ENCODE measurements around the gene RIC3.

The RIC3 gene

DNA sequence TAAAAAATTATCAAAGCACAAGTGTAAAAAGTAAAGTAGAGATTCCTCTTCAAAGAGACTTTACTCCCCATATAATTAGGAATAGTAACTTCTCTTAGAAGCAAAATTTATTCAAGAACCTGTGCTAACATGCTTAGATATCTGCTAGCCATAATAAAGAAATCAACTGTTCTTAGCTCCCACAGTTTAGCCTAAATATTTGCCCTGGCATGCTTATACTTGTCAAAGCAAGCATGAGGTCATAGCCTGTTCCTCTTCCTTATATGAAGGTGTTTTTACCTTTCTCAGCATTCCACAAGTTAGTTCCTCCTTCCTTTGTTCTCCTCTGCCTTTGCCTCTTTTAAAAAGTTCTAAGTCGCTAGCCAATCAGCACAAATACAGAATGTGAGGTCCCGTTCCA, 30.3 kb downstream of the RIC3 start:
- no peak for ATAC-seq
- no peak for TF ChIP-seq OSR1 (CRISPR knock-in tag; IDR thresholded peaks at IDR 0.05)
- TF ChIP-seq ISL1 (CRISPR knock-in tag; IDR thresholded peaks at IDR 0.05): no peak
- no peak for TF ChIP-seq POU6F1 (CRISPR knock-in tag; IDR thresholded peaks at IDR 0.05; ENCODE audit: borderline replicate concordance, low read depth)
- TF ChIP-seq ESRRG (CRISPR knock-in tag; IDR thresholded peaks at IDR 0.05): no peak

GRCh38 chr11:8127447-8127846, 41.4 kb downstream of the RIC3 start:
- TF ChIP-seq ESRRG (CRISPR knock-in tag; IDR thresholded peaks at IDR 0.05) (no peak), ISL1 (CRISPR knock-in tag; IDR thresholded peaks at IDR 0.05) (no peak), ZFP3 (CRISPR knock-in tag; IDR thresholded peaks at IDR 0.05) (no peak), CREB5 (CRISPR knock-in tag; IDR thresholded peaks at IDR 0.05; ENCODE audit: low read depth) (no peak), ZC3H10 (CRISPR knock-in tag; IDR thresholded peaks at IDR 0.05) (no peak), PPARA (CRISPR knock-in tag; IDR thresholded peaks at IDR 0.05; ENCODE audit: borderline replicate concordance) (no peak), PATZ1 (CRISPR knock-in tag; IDR thresholded peaks at IDR 0.05; ENCODE audit: borderline replicate concordance) (no peak), TCF4 (CRISPR knock-in tag; IDR thresholded peaks at IDR 0.05; ENCODE audit: borderline replicate concordance) (no peak), SNAI2 (CRISPR knock-in tag; IDR thresholded peaks at IDR 0.05) (no peak), BACH2 (CRISPR knock-in tag; IDR thresholded peaks at IDR 0.05; ENCODE audit: borderline replicate concordance) (no peak), ARNTL (CRISPR knock-in tag; IDR thresholded peaks at IDR 0.05; ENCODE audit: borderline replicate concordance, low read depth) (no peak), OSR1 (CRISPR knock-in tag; IDR thresholded peaks at IDR 0.05) (no peak), CSDC2 (CRISPR knock-in tag; IDR thresholded peaks at IDR 0.05) (no peak), ZNF565 (CRISPR knock-in tag; conservative IDR thresholded peaks at IDR 0.05; ENCODE audit: low read depth) (no peak), ZNF70 (CRISPR knock-in tag; IDR thresholded peaks at IDR 0.05) (no peak), ZNF8 (CRISPR knock-in tag; IDR thresholded peaks at IDR 0.05) (no peak), ZFP30 (CRISPR knock-in tag; IDR thresholded peaks at IDR 0.05) (no peak), TOX (CRISPR knock-in tag; IDR thresholded peaks at IDR 0.05; ENCODE audit: borderline replicate concordance) (no peak)
- TF ChIP-seq, protein P1, sequence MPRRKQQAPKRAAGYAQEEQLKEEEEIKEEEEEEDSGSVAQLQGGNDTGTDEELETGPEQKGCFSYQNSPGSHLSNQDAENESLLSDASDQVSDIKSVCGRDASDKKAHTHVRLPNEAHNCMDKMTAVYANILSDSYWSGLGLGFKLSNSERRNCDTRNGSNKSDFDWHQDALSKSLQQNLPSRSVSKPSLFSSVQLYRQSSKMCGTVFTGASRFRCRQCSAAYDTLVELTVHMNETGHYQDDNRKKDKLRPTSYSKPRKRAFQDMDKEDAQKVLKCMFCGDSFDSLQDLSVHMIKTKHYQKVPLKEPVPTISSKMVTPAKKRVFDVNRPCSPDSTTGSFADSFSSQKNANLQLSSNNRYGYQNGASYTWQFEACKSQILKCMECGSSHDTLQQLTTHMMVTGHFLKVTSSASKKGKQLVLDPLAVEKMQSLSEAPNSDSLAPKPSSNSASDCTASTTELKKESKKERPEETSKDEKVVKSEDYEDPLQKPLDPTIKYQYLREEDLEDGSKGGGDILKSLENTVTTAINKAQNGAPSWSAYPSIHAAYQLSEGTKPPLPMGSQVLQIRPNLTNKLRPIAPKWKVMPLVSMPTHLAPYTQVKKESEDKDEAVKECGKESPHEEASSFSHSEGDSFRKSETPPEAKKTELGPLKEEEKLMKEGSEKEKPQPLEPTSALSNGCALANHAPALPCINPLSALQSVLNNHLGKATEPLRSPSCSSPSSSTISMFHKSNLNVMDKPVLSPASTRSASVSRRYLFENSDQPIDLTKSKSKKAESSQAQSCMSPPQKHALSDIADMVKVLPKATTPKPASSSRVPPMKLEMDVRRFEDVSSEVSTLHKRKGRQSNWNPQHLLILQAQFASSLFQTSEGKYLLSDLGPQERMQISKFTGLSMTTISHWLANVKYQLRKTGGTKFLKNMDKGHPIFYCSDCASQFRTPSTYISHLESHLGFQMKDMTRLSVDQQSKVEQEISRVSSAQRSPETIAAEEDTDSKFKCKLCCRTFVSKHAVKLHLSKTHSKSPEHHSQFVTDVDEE (CRISPR knock-in tag; IDR thresholded peaks at IDR 0.05): no peak
- ATAC-seq: no peak

DNA sequence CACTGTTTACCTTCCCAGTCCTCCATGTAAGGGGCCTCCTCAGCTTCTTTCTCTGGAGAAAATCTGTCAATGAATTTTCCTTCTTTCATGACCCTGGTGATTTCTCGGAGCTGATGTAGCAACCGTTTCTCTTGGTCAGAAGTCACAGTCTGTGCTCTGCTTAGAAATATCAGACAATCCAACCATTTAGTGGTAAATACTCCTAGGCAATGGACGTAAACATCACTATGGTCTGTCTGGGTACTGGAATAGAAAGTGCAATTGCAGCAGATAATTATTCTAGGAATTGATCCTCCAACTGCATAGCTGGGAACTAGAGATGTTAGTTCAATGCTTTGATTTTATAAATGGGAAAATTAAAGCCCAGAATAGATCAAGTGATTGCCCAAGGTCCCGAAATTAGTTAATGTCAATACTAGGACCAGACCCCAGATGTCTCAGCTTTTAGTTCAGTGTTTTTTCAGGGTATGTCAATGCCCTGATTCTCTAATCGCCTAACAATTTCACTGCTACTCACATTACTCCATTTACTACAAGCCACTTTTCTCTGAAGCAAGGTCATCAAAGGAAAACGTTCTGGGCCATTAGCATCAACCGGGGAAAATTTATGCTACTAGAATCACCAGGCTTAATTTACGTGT, 42.1 kb downstream of the RIC3 start:
- ATAC-seq: no peak
- TF ChIP-seq OSR1 (CRISPR knock-in tag; IDR thresholded peaks at IDR 0.05) (no peak), RARB (CRISPR knock-in tag; IDR thresholded peaks at IDR 0.05) (no peak), ZNF565 (CRISPR knock-in tag; conservative IDR thresholded peaks at IDR 0.05; ENCODE audit: low read depth) (no peak), ZFP3 (CRISPR knock-in tag; IDR thresholded peaks at IDR 0.05) (no peak), ISL1 (CRISPR knock-in tag; IDR thresholded peaks at IDR 0.05) (no peak), ZNF70 (CRISPR knock-in tag; IDR thresholded peaks at IDR 0.05) (no peak), ZC3H10 (CRISPR knock-in tag; IDR thresholded peaks at IDR 0.05) (no peak), ARNTL (CRISPR knock-in tag; IDR thresholded peaks at IDR 0.05; ENCODE audit: borderline replicate concordance, low read depth) (no peak), ZNF8 (CRISPR knock-in tag; IDR thresholded peaks at IDR 0.05) (no peak), ESRRG (CRISPR knock-in tag; IDR thresholded peaks at IDR 0.05) (no peak), TCF4 (CRISPR knock-in tag; IDR thresholded peaks at IDR 0.05; ENCODE audit: borderline replicate concordance) (no peak), GLIS3 (CRISPR knock-in tag; IDR thresholded peaks at IDR 0.05) (no peak), BACH2 (CRISPR knock-in tag; IDR thresholded peaks at IDR 0.05; ENCODE audit: borderline replicate concordance) (no peak), PPARA (CRISPR knock-in tag; IDR thresholded peaks at IDR 0.05; ENCODE audit: borderline replicate concordance) (no peak)
- TF ChIP-seq, protein P2, sequence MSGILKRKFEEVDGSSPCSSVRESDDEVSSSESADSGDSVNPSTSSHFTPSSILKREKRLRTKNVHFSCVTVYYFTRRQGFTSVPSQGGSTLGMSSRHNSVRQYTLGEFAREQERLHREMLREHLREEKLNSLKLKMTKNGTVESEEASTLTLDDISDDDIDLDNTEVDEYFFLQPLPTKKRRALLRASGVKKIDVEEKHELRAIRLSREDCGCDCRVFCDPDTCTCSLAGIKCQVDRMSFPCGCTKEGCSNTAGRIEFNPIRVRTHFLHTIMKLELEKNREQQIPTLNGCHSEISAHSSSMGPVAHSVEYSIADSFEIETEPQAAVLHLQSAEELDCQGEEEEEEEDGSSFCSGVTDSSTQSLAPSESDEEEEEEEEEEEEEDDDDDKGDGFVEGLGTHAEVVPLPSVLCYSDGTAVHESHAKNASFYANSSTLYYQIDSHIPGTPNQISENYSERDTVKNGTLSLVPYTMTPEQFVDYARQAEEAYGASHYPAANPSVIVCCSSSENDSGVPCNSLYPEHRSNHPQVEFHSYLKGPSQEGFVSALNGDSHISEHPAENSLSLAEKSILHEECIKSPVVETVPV (CRISPR knock-in tag; IDR thresholded peaks at IDR 0.05): no peak
- TF ChIP-seq, protein P1 (CRISPR knock-in tag; IDR thresholded peaks at IDR 0.05): no peak
